ENCODE measurements around the gene RPLP2.
A peak's percentile ranks its signal among the peaks of the same experiment; 100 is the strongest.

RPLP2 gene

GRCh38 chr11:788953-789940 lies 20.5 kb upstream of the RPLP2 start:
- TF ChIP-seq, protein P1, sequence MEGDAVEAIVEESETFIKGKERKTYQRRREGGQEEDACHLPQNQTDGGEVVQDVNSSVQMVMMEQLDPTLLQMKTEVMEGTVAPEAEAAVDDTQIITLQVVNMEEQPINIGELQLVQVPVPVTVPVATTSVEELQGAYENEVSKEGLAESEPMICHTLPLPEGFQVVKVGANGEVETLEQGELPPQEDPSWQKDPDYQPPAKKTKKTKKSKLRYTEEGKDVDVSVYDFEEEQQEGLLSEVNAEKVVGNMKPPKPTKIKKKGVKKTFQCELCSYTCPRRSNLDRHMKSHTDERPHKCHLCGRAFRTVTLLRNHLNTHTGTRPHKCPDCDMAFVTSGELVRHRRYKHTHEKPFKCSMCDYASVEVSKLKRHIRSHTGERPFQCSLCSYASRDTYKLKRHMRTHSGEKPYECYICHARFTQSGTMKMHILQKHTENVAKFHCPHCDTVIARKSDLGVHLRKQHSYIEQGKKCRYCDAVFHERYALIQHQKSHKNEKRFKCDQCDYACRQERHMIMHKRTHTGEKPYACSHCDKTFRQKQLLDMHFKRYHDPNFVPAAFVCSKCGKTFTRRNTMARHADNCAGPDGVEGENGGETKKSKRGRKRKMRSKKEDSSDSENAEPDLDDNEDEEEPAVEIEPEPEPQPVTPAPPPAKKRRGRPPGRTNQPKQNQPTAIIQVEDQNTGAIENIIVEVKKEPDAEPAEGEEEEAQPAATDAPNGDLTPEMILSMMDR (IDR thresholded peaks at IDR 0.05; ENCODE audit: low read depth, low read length): no peak
- H3K4me3 ChIP-seq (replicated peaks in 1 of 2; ENCODE audit: low read depth in 2 of 2, low read length in 2 of 2): peak overlapping the region; percentile 10 to 11
- DNase-seq (ENCODE audit: low read depth in 2 of 2): no peak

- peak within 1 kb of the TSS; percentile 10 to 11 for H3K4me3 ChIP-seq (replicated peaks in 1 of 2; ENCODE audit: low read depth in 2 of 2, low read length in 2 of 2)
- TF ChIP-seq, protein P1 (IDR thresholded peaks at IDR 0.05; ENCODE audit: low read depth, low read length): no peak
- peak; percentile 47 to 59 for DNase-seq (ENCODE audit: low read depth in 2 of 2)
Observed at GRCh38 chr11:789943-790342, 19.8 kb upstream of the RPLP2 start, which contains the start of gene CEND1. TSS of gene CEND1 (minus strand) at chr11:790090. CDS start at chr11:788576, 1,514 bp downstream.

DNA sequence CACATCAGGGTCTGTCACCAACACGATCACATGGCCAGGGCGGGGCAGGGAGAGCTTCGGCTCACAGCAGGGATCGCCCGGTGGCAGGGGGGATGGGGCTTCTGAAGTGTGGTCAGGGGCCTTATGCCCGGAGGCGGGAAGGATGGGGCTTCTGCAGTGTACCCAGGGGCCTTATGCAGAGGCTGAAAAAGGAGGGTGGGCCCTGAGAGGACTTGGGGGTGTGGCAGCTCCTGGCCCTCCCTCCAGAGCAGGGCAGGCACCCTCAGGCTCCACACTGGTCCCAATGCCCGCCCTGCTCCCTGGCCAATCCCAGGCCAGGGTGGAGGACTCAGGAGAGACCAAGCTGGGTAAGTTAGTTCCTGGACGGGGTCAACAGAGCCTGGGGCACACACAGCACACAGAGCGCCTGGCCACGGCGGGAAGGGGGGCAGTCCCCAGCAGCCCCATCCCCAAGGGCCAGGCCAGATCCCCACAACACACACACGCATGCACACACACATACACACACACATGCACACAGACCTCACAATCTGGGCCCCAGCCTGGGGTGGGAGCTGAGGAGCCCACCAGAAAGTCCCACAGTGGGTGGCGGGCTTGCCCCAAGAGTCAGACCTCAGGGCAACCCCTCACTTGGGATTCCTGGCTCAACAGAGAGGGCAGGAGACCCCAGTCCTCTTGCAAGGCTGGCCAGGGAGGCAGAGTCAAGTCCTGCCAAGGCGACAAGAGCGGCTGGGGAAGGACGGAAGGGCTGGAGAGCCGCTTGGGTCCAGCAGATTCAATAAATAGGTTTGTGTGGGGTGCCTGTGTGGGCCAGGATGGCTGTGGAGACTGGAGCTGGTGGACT lies 18.8 kb upstream of the RPLP2 start:
- TF ChIP-seq, protein P1 (IDR thresholded peaks at IDR 0.05; ENCODE audit: low read depth, low read length): no peak
- peak in 1 of 2 donors; percentile 52 for DNase-seq (ENCODE audit: low read depth in 2 of 2)
- no peak overlapping the region for H3K4me3 ChIP-seq (replicated peaks in 1 of 2; ENCODE audit: low read depth in 2 of 2, low read length in 2 of 2)

DNA sequence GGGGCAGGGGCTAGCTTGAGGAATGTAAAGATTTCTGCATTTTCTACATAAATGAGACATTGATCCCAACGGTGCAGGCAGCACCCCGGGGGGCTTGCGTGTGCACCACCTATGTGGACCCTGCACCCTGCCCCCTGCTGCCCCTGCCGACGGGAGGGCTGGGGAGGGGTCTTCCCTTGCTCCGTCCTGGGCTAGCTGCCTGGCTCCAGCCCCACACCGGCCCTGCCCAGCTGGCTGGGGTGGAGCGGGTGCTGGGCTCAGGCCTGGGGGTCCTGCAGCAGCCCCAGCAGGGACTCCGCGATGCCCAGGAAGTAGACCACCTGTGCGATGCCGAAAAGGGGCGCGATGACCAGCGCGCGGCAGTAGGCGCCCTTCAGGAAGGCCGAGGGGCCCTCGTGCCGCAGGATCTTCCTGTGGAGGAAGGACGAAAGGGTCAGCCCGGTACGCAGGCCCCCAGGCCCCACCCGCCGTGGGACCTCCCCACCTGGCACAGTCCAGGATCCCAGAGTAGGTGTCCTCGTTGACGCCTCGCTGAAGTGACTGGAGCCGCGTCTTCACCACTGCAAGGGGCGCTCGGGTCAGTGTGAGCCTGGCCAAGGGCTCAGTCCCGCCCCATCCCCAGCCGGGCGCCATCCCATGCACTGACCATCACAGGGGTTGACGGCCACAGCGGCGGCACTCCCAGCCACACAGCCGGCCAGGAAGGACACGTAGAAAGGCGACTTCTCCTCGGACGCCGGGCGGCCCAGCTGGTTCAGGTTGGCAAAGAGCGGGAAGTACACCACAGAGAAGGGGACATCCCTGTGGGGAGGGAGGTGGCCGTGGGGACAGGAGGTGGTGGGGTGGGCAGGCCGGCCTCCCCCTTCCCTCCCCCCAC lies 17.9 kb upstream of the RPLP2 start:
- TF ChIP-seq, protein P1 (IDR thresholded peaks at IDR 0.05; ENCODE audit: low read depth, low read length): no peak
- H3K4me3 ChIP-seq (replicated peaks in 1 of 2; ENCODE audit: low read depth in 2 of 2, low read length in 2 of 2): no peak overlapping the region
- DNase-seq (ENCODE audit: low read depth in 2 of 2): no peak

- DNase-seq (ENCODE audit: low read depth in 2 of 2): no peak
- TF ChIP-seq, protein P1 (IDR thresholded peaks at IDR 0.05; ENCODE audit: low read depth, low read length): no peak
- no peak overlapping the region for H3K4me3 ChIP-seq (replicated peaks in 1 of 2; ENCODE audit: low read depth in 2 of 2, low read length in 2 of 2)
Observed at GRCh38 chr11:792535-792821, 17.3 kb upstream of the RPLP2 start.

GRCh38 chr11:792873-793272 lies 16.9 kb upstream of the RPLP2 start:
- H3K4me3 ChIP-seq (replicated peaks in 1 of 2; ENCODE audit: low read depth in 2 of 2, low read length in 2 of 2): no peak overlapping the region
- DNase-seq (ENCODE audit: low read depth in 2 of 2): no peak
- TF ChIP-seq, protein P1 (IDR thresholded peaks at IDR 0.05; ENCODE audit: low read depth, low read length): no peak

All from cardiac fibroblast (primary cell).